Endothelial cell (in vitro differentiated cells): ENCODE data around the gene ERI3. TPM values are rescaled to one million over a fixed set of nuclear protein-coding genes. Genes with fewer than 3 reads are reported as not detected.

Source experiments
- DNase-seq: peaks from one replicate; pipeline ENCODE4 v3.0.0; 2021; ENCODE audit warnings: low spot score
- H3K27ac Mint-ChIP-seq: one replicate; pipeline ENCODE4 v1.8.0; 2021; ENCODE audit warnings: mixed read lengths, inconsistent platforms; ENCODE audit not compliant: unreplicated experiment
- H3K27me3 Mint-ChIP-seq: one replicate; pipeline ENCODE4 v1.8.0; 2021; ENCODE audit warnings: mild to moderate bottlenecking, moderate library complexity, mixed read lengths, inconsistent platforms; ENCODE audit not compliant: unreplicated experiment
- H3K36me3 Mint-ChIP-seq: one replicate; pipeline ENCODE4 v1.8.0; 2021; ENCODE audit warnings: mild to moderate bottlenecking, low read depth, mixed read lengths, inconsistent platforms; ENCODE audit not compliant: unreplicated experiment
- H3K4me1 Mint-ChIP-seq: one replicate; pipeline ENCODE4 v1.8.0; 2021; ENCODE audit warnings: mild to moderate bottlenecking, mixed read lengths, inconsistent platforms; ENCODE audit not compliant: unreplicated experiment
- H3K4me3 Mint-ChIP-seq: one replicate; pipeline ENCODE4 v1.8.0; 2021; ENCODE audit warnings: mild to moderate bottlenecking, mixed read lengths, inconsistent platforms; ENCODE audit not compliant: unreplicated experiment
- H3K9me3 Mint-ChIP-seq: one replicate; pipeline ENCODE4 v1.8.0; 2021; ENCODE audit warnings: mixed read lengths, inconsistent platforms; ENCODE audit not compliant: unreplicated experiment
- total RNA-seq: library from RNA; stranded (reverse); fragmentation: NEBNext Ultra II Directional; extraction: Animal tissue kit (Norgen Biotek cat#: 25700); gene quantifications from one replicate; pipeline ENCODE4 v1.2.1, GENCODE V29; 2021; ENCODE audit not compliant: unreplicated experiment
- TF ChIP-seq, protein P1 (sequence below): fragments of 200-600 bp; sonication (generic); IDR thresholded peaks from one replicate; pipeline ENCODE4 v1.5.0; 2021; ENCODE audit warnings: antibody characterized with exemption; ENCODE audit not compliant: unreplicated experiment

ERI3 gene
- total RNA-seq, 1 donor from 2014 or later: 42.6 TPM

DNA sequence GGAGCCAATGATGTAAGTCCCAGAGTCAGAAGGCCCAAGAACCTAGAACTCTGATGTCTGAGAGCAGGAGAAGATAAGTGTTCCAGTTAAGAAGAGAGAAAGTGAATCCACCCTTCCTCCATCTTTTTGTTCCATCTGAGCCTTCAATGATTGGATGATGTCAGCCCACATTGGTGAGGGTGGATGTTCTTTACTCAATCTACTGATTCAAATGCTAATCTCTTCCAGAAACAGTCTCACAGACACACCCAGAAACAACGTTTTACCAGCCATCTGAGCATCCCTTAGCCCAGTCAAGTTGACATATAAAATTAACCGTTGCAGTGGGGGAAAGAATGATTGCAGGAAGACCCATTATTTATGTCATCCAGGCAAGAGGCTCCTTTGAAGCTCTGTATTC lies 33.5 kb upstream of the ERI3 start:
- H3K27me3 Mint-ChIP-seq: no peaks in the 10 kb centered on the region
- no peak overlapping the region for H3K4me3 Mint-ChIP-seq
- H3K36me3 Mint-ChIP-seq: no peaks in the 10 kb centered on the region
- H3K9me3 Mint-ChIP-seq: no peaks in the 10 kb centered on the region
- no peaks in the 10 kb centered on the region for H3K4me1 Mint-ChIP-seq
- no peak for DNase-seq
- no peak overlapping the region for H3K27ac Mint-ChIP-seq
- TF ChIP-seq, protein P1, sequence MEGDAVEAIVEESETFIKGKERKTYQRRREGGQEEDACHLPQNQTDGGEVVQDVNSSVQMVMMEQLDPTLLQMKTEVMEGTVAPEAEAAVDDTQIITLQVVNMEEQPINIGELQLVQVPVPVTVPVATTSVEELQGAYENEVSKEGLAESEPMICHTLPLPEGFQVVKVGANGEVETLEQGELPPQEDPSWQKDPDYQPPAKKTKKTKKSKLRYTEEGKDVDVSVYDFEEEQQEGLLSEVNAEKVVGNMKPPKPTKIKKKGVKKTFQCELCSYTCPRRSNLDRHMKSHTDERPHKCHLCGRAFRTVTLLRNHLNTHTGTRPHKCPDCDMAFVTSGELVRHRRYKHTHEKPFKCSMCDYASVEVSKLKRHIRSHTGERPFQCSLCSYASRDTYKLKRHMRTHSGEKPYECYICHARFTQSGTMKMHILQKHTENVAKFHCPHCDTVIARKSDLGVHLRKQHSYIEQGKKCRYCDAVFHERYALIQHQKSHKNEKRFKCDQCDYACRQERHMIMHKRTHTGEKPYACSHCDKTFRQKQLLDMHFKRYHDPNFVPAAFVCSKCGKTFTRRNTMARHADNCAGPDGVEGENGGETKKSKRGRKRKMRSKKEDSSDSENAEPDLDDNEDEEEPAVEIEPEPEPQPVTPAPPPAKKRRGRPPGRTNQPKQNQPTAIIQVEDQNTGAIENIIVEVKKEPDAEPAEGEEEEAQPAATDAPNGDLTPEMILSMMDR: no peak

DNA sequence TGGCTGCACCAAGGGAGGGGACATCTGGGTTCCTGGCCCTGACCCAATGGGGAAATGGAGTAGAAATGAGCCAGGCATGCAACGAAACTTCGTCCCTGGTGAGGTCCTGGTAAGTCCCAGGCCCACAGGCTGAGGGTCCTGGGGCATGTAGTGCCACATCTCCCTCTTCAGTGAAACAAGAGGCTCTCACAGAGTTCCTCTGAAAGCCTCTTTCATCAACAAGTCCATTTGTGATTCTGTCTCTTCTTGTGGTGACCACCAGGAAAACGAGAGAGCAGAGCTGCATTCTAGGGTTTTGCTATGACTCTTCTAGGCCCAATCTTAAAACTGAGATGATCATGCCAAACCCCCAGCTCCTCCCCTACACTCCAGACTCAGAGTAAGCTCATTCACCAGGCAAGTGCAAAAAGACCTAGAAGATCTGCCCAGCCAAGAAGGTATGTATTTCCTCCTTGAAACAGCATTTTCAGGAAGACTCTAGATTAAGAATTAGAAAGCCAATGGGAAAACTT lies 25.7 kb upstream of the ERI3 start:
- Mint-ChIP-seq H3K9me3 (no peaks in the 10 kb centered on the region), H3K27me3 (no peaks in the 10 kb centered on the region), H3K4me3 (no peak overlapping the region), H3K36me3 (peaks cover 4% of the 10 kb centered on the region), H3K4me1 (peaks cover 9% of the 10 kb centered on the region), H3K27ac (no peak overlapping the region)
- no peak for DNase-seq
- TF ChIP-seq, protein P1: no peak

DNA sequence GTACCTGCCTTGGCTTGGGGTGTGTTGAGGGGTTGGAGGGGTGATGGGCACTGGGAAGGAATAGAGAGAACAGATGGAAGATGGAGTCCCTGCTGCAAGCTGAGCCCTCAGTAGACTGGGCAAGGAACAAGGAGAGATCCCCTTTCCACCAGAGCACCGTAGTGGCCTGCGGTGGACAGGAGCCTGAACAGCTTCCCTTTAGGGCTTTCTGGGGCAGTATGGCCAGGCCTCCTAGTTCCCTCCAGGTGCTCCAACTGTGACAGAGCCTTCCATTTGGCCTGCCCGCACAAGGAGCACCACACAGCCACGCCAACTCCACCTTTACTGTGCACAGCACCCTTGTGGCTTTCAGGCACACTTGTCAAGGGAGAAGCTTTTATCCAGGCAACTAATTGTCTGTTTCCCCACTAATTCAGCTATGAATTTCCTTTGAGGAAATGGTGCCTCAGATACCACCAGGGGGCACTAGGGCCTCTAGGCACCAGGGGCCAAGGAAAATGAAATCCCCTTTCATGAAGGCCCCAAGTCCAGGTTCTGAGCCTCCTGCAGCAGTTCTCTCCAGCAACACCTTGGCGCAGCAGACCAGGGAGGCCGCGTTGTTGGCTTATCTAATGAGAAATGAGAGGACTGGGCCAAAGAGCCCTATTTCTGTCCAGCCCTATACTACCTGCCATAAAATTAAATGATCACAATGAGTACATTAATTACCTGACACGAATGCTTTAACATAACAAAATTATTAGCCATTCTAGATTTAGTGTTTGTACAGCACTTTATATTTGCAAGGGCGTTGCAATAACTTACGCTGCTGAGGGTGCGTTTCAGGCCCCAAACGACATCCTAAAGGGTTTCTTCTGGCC lies 23.1 kb upstream of the ERI3 start:
- Mint-ChIP-seq H3K4me3 (no peak overlapping the region), H3K36me3 (peaks cover 4% of the 10 kb centered on the region), H3K4me1 (peaks cover 9% of the 10 kb centered on the region), H3K27me3 (no peaks in the 10 kb centered on the region), H3K27ac (no peak overlapping the region), H3K9me3 (no peaks in the 10 kb centered on the region)
- DNase-seq: peak; percentile 72
- TF ChIP-seq, protein P1: peak; percentile 80

DNA sequence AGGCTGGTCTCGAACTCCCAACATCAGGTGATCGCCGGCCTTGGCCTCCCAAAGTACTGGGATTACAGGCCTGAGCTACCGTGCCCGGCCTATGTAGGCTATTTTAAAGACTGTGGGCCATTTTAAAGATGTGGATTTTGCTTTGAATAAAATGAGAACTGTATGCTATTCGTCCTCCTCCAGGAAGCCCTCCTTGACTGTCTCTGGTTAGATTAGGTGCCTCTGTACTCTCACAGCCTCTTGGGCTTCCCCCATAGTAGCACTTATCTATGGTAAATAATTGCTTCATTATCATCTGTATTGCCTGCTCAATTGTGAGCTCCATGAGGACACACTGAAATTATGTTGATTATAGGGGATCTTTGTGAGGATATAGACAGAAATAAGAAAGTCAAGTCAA lies 20.5 kb upstream of the ERI3 start:
- Mint-ChIP-seq H3K4me3 (no peak overlapping the region), H3K27ac (no peak overlapping the region), H3K9me3 (no peaks in the 10 kb centered on the region), H3K27me3 (no peaks in the 10 kb centered on the region), H3K36me3 (peaks cover 4% of the 10 kb centered on the region), H3K4me1 (peaks cover 9% of the 10 kb centered on the region)
- TF ChIP-seq, protein P1: no peak
- no peak for DNase-seq

DNA sequence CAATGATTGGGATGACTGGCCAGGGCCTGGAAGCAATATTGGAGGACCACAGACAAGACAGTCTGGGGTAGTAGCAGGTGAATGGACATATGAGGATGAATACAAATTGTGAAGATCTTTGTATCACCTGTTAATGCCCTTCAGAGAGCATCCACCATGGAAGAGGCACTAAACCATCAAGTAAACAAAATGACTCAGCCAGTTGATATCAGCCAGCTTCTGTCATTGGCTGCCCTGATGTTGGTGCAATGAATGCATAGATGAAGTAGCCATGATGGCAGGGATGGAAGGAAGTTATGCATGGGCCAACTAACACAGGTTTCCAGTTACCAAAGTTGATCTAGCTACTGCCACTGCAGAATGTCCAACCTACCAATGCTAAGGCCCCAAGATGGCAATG lies 16.1 kb upstream of the ERI3 start:
- no peaks in the 10 kb centered on the region for H3K9me3 Mint-ChIP-seq
- no peak overlapping the region for H3K4me3 Mint-ChIP-seq
- no peak overlapping the region for H3K27ac Mint-ChIP-seq
- H3K36me3 Mint-ChIP-seq: no peaks in the 10 kb centered on the region
- H3K27me3 Mint-ChIP-seq: peaks cover 3% of the 10 kb centered on the region
- H3K4me1 Mint-ChIP-seq: no peaks in the 10 kb centered on the region
- TF ChIP-seq, protein P1: no peak
- DNase-seq: no peak
